LoVo (cell line): ENCODE results near the gene CFLAR.
"Not testable (repeated sequence)": the region's sequence is repeated elsewhere in the genome, so short reads cannot be mapped to it uniquely, and the experiment has no call there.

Experiments
- DNase-seq: peaks from one replicate; pipeline ENCODE4 v3.0.0-alpha.2; 2016; ENCODE audit warnings: low spot score

CFLAR gene

DNA sequence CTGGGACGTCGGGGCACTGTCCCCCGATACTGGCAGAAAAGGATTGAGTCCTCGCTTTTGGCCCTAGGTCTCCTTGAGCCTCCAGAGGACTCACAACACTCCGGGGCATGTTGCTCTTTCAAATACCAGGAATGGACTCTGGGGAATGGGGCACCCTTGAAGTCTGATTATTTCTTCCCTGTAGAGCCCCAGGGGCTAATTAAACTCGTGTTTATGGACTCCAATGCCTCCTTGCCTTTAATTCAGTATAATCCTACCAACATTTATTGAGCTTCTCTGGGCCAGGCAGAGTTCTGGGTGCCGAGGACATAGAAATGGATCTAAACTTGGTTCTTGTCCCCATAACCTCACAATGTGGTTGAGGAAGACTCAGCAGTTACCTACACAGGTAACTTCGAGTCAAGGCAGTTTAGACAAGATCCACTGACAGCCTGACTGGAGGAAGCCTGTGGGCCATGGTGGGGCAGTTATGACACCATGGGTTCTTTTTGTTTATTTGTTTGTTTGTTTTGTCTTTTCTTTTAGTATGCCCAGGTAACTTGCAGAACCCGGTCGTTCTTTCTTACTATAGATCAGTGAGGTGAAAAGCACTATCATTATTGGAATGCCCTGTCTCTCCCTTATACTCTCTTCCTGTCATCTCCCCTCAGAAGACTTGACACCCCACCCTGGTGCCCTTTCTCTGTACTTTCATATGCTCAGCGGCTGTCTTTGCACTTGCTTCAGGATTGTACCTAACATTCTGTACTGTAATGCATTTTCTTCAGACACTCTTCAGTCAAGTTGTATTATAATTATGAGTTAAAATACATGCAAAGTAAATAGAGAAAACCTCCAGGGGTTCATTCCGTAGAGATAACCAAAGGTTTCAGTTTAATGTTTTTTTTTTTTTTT, 3.2 kb downstream of the CFLAR start:
- no peak for DNase-seq

GRCh38 chr2:201122276-201122675, 6.3 kb downstream of the CFLAR start:
- no peak for DNase-seq

DNA sequence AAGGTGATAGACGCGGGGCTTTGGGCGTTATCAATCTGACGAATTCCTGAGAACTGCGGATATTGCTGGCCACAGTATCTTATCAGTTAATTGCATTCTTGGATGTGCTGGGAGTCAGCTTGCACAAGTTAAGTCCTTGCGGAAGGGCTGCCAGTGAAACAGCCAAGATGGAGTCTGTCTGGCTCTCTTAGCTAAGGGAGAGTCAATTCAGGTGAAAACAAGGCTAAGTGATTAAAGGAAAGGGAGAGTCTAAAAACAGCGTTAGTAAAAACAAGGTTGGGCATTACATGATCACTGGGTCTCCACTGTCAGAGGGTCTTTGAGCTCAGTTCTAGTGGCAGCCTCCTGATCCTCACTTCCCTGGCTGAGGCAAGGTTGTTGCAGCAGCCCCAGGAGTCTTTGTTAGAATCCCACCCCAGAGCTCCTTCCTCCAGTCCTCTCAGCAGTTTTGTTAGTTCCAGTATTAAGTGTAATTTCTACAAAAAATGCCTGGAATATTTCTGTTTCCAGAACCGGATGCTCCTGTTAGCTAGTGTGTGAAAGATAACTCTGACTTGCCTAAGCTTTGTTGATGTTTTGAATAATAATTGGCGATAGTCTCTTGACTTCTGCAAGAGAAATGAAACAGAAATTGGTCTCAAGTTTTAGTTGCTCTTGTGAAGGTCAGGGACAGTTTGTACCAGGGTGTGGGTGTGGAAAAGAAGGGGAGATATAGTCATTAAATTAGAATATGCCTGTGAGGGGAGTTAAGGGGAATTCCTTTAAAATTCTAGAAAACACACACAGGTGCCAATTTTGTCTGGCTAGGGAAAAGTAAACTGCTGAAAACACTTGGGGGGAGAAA, 10.6 kb downstream of the CFLAR start:
- DNase-seq = no peak

- DNase-seq = no peak
Measured at GRCh38 chr2:201127152-201127511, 11.2 kb downstream of the CFLAR start.

DNA sequence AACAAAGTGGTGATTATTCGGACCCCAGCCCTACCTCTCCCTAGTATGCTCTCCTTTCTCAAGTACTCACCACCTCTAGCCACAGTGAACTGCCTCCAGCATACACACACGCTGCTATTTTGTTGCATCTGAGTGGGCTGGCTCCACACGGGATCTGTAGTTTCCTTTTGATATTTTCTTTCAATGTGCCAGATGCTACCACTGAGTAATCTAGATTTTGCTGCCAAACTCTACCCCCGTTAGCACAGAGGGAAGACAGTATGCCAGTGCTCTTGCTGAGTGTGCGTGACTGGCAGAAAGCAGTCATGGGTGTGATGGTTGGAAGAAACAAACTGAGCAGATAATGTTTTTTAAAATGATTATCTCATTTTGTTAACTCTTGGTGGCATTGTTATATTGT, 11.6 kb downstream of the CFLAR start:
- DNase-seq = no peak

- no peak for DNase-seq
Measured at GRCh38 chr2:201128033-201128432, 12.1 kb downstream of the CFLAR start.

DNA sequence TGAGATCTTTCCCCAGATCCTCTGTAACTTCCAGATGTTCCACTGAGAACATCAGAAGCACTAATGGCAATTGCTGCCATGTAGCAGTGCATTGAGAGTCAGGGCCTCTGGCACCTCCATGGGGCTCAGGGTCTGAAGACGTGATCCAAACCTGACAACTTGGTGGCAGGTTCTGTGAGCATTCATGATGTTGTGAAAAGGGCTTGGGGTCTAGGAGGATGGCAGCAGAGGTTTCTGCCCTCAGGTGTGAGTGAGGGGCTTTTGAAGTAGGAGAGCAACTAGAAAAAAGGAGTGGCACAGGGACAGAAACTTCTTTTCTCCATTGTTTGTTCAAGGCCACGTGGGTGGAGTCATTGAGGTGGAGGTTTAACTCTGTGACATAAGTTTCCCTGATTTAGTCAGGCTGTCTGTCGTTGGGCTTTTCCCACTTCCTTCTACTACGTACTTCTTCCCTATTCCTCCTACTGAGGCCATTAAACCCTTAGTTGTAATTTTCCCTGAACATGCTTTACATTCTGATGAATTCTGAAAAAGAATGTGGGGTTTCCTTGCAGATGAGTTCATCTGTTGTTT, 13.1 kb downstream of the CFLAR start:
- peak; percentile 60 for DNase-seq

GRCh38 chr2:201130524-201131186, 14.7 kb downstream of the CFLAR start:
- DNase-seq = no peak

DNA sequence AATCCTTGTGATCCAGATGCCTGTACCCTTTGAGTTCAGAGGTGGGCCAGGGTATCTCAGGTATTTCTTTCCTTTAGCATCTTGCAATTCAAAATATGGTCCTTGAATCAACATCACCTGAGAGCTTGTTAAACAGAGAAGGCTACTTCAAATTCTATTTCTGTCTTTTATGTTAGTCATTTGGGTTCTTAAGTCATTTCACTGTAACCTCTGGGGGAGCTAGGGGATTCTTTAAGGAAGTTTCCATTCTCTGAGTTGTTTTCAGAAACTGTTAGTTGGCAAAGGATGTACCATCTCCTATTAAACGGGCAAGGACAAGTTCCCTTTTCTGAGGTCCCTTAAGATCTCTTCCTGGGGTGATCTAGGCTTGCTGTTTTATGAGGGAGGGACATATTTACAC, 16.6 kb downstream of the CFLAR start:
- DNase-seq = no peak

- DNase-seq = no peak
Measured at GRCh38 chr2:201135386-201135785, 19.4 kb downstream of the CFLAR start.

GRCh38 chr2:201136889-201137321, 20.9 kb downstream of the CFLAR start:
- DNase-seq = no peak

- no peak for DNase-seq
Measured at GRCh38 chr2:201137505-201138400, 21.8 kb downstream of the CFLAR start.

DNA sequence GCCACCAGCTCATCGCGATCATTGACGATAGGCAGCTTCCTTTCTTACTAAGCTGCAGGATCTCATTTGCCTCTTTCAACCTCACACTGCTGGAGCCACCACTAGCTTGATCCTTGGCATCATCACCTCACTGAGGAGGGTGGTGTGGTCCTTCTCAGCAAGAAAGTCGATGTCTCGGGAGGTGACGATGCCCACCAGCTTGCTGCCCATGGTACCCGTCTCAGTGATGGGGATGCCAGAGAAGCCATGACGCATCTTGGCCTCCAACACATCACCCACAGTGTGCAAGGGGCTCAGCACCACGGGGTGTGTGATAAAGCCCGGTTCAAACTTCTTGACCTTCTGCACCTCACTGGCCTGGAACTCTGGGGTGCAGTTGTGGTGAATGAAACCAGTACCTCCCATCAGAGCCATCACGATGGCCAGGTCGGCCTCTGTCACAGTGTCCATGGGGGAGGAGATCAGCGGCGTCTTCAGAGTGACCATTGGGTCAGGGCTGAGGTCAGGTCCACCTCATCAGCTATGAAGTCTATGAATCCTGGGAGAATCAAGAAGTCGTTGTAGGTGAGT, 22.5 kb downstream of the CFLAR start:
- no peak for DNase-seq

DNA sequence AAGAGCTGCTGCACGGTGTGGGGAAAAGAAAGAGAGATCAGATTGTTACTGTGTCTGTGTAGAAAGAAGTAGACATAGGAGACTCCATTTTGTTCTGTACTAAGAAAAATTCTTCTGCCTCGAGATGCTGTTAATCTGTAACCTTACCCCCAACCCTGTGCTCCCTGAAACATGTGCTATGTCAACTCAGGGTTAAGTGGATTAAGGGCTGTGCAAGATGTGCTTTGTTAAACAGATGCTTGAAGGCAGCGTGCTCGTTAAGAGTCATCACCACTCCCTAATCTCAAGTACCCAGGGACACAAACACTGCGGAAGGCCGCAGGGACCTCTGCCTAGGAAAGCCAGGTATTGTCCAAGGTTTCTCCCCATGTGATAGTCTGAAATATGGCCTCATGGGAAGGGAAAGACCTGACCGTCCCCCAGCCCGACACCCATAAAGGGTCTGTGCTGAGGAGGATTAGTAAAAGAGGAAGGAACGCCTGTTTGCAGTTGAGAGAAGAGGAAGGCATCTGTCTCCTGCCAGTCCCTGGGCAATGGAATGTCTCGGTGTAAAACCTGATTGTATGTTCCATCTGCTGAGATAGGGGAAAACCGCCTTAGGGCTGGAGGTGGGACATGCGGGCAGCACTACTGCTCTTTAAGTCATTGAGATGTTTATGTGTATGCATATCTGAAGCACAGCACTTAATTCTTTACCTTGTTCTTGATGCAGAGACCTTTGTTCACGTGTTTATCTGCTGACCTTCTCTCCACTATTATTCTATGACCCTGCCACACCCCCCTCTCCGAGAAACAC, 23.2 kb downstream of the CFLAR start:
- DNase-seq = not testable (repeated sequence)

DNA sequence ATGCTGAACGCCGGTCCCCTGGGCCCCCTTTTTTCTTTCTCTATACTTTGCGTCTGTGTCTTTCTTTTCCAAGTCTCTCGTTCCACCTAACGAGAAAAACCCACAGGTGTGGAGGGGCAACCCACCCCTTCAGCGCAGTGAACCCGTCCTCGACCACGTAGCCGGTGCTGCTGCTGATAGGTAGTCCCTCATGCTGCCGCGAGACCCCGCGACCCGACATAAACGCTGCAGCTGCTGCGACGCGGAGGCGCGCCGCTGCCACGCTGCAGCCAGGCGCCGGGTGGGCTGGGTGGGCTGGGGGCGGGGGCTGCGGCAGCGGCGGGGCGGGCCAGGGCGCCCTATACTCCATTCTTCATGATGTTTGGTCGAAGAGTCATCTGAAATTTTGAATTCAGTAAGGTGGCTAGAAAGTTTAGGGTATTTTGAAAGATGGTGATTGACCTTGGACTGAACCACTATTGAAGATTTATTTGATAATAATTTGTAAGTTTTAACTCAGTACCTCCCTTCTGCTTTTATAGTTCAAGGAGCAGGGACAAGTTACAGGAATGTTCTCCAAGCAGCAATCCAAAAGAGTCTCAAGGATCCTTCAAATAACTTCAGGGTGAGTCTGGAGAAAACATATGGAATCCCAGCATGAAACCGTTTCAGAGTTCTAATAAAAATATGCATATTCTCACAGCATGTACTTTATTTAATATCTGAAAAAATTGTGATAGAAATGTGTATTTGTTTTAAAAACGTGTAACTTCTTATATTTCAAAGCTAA, 24.1 kb downstream of the CFLAR start:
- DNase-seq = no peak

- DNase-seq = no peak
Measured at GRCh38 chr2:201144101-201145051, 28.4 kb downstream of the CFLAR start.

GRCh38 chr2:201148434-201148990, 32.5 kb downstream of the CFLAR start:
- DNase-seq = no peak
